DND-41 (cell line): ENCODE results near the gene PSMA3.

ENCODE experiments used
- EZH2 ChIP-seq: IDR thresholded peaks from 3 replicates; pipeline ENCODE4 v1.6.1; 2012; ENCODE audit warnings: borderline replicate concordance, low read depth, mild to moderate bottlenecking, moderate library complexity, low read length, inconsistent platforms; ENCODE audit not compliant: severe bottlenecking
- TF ChIP-seq, protein P1 (sequence below): IDR thresholded peaks from 2 replicates; pipeline ENCODE4 v1.5.1; 2012; ENCODE audit warnings: borderline replicate concordance, low read length, moderate library complexity, mild to moderate bottlenecking; ENCODE audit not compliant: poor library complexity, severe bottlenecking; ENCODE audit errors: extremely low read depth

- TF ChIP-seq, protein P1, sequence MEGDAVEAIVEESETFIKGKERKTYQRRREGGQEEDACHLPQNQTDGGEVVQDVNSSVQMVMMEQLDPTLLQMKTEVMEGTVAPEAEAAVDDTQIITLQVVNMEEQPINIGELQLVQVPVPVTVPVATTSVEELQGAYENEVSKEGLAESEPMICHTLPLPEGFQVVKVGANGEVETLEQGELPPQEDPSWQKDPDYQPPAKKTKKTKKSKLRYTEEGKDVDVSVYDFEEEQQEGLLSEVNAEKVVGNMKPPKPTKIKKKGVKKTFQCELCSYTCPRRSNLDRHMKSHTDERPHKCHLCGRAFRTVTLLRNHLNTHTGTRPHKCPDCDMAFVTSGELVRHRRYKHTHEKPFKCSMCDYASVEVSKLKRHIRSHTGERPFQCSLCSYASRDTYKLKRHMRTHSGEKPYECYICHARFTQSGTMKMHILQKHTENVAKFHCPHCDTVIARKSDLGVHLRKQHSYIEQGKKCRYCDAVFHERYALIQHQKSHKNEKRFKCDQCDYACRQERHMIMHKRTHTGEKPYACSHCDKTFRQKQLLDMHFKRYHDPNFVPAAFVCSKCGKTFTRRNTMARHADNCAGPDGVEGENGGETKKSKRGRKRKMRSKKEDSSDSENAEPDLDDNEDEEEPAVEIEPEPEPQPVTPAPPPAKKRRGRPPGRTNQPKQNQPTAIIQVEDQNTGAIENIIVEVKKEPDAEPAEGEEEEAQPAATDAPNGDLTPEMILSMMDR: no peak
- no peak for TF ChIP-seq EZH2
Measured at GRCh38 chr14:58199726-58200479, 44.7 kb upstream of the PSMA3 start, which contains the start of gene ACTR10.
